ENCODE measurements around the gene RAPGEFL1.
"Not testable (repeated sequence)": the region's sequence is repeated elsewhere in the genome, so short reads cannot be mapped to it uniquely, and the experiment has no call there.

RAPGEFL1 gene

DNA sequence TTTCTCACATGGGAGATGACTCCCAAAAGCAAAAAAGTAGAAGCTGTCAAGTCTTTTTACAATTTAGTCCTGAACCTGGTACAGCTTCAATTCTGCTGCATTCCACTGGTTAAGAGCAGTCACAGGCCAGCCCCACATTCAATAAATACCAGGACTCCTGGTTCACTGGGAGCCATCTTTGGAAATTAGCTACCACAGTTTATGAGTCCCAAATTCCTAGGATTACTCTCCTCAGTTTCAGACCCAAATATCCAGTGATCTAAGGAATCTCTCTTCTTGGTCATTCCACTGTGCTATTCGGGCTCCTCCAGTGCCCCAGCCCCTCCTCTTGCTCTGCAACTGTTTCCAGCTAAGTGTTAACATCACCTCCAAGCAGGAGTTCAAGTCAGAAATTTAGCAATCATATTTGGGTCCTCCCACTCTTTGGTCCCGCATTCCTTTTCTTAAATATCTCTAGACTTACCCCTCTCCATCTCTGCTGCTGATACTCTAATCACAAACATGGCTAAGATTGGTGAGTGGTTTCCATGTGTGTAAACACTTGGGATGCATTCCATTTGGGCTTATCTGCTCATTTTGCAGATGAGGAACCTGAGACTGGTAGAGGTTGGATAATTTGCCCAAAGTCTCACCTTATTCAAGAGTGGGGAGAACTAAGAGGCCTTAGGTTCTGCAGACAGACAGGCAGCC, 32.3 kb downstream of the RAPGEFL1 start:
- peak; percentile 17 for DNase-seq (ENCODE audit: low read depth)

DNA sequence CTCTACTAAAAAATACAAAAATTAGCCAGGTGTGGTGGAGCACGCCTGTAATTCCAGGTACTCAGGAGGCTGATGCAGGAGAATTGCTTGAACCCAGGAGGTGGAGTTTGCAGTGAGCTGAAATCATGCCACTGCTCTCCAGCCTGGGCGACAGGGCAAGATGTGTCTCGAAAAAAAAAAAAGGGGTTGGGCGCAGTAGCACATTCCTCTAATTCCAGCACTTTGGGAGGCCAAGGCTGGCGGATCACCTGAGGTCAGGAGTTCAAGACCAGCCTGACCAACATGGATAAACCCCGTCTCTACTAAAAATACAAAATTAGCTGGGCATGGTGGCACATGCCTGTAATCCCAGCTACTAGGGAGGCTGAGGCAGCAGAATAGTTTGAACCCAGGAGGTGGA, 36.6 kb downstream of the RAPGEFL1 start:
- not testable (repeated sequence) for DNase-seq (ENCODE audit: low read depth)

DNA sequence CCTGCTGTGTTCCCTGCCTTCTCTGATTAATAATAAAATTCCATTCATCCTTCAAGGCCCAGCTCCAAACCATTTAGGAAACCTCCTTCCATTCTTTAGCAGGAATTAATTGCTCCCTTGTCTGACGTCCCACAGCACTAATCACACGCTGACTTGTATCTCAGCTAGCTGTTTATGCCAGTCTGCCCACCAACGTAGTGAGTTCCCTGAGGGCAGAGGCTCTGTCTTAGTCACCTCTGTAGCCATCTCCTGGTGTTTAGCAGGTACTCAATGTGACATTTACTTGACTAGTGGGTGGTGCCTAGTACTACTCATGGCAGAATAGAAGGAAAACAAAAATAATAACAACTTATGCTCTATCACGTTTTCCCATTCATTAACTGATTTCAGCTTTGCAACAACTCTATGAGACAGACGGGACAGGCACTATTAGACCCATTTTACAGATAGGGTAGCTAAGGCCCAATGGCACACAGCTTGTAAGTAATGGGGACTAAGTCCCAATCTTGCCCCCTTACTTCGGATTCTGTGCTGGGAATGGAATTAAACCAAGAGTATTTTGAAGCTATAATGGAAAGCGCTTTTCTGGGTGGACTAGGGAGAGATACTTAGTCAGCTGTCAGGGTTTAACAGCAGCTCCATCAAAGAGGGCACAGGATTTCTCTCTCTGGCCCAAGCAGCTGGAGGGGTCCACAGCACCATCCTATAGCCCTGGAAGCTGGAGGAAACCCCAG, 40.9 kb downstream of the RAPGEFL1 start:
- DNase-seq (ENCODE audit: low read depth): no peak

DNA sequence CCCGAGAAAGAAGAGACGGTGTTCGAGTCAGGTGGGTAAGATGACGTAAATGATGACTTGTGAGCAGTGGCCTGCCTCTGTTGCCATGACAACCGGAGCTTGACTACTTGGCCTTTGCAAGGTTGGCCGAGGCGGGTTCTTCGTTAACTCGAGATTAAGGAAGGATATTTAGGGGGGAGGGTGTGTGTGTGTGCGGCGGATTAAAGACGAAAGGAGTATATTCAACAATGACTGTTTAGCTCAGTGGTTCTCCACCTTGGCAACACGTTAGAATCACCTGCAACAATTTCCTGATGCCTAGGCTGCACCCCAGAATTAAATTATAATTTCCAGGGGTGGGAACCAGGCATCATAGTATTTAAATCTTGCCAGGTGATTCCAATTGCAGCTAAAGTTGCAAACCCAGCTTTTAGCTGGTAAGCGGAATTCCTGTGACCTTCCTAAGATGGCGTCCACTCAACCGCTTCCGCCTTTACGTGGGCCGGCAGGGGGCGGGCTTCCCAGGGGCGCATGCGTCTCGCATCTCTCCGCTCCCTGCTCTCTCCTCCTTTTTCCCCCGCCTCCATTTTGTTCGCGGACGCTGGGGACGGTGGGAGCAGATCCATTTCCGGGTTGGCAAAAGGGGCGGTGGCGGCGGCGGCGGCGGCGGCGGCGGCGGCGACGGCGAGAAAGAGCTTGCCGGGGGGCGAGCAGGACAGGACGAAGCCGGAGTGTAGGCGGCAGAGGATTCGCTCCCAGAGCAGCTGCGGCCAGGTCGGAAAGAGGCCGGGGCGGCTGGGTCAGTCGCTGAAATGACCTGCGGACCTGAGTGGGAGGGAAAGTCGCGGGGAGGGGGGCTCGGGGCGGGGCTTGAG, 41.7 kb downstream of the RAPGEFL1 start, which contains the start of gene WIPF2:
Gene WIPF2 (plus strand): TSS at position 565 of the 854 bp plus-strand sequence. CDS start 37,156 bp downstream, outside the sequence.
- DNase-seq (ENCODE audit: low read depth): peak; percentile 96

DNA sequence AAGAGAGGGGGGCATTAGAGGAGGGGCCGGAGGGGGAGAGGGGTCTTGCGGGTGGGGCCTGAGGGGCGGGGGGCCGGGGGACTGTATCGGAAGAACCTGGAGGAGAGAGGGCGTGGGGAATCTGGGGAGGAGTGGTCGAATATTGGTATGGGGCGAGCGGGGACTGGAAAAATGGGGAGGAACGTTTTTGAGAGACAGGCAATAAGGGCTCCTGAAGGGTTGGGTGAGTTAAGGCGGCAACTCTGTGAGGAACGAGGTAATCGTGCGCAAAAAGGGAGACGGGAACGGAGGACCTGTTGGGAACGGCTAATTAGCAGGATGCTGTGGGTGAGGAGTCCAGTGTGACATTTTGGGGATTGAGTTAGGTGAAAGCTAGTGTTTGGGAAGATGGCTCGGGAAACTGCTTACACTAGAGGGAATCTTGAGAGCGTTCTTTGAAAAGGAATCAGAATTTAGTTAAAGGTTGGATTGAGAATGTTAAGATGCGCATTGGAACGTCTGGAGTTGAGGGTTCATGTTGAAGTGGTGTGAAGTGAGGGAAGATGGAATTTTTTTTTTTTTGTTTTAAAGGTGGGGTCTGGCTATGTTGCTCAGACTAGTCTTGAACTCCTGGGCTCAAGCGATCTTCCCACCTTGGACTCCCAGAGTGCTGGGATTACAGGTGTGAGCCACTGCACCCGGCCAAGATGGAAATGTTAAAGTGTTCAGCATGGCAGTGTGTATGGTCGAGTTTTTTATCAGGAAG, 42.5 kb downstream of the RAPGEFL1 start:
- DNase-seq (ENCODE audit: low read depth): peak; percentile 45

DNA sequence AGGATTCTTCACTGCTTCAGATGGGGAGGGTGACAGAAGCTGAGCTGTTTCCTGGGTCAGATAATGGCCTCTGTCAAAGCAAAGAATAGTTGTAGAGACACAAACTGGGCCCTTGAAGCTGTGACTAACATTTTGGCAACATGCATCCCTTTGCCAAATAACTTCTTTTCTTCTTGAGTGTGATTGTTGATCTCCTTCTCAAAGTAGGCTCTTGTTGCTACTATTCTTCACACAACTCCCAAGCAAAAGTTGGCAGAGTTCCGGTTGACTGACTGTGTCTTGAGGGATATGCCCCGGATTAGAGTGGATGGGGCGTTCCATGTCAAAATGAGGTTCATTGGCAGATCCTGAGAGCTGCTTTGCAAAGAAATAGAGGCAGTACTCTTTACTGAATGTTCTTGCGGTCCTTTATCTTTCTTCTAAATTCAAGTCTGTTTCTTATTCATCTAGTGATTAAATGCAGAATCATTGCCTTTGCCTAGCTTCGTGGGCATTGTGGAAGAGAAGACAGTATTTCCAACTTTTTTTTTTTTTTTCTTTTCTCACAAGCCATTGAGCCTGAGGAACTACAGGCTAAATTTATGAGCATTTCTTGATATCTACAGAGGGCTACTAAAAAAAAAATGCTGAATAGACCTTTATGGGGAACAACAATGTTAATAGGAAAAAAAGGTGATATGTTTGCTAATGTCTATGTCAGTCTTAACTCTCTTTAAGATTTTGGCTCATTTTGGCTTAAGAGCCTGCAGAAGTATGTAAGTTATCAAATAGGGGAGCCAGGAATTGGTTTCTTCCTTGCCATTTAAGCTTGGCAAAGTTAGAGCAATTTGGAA, 47.7 kb downstream of the RAPGEFL1 start:
- DNase-seq (ENCODE audit: low read depth): peak; percentile 51

DNA sequence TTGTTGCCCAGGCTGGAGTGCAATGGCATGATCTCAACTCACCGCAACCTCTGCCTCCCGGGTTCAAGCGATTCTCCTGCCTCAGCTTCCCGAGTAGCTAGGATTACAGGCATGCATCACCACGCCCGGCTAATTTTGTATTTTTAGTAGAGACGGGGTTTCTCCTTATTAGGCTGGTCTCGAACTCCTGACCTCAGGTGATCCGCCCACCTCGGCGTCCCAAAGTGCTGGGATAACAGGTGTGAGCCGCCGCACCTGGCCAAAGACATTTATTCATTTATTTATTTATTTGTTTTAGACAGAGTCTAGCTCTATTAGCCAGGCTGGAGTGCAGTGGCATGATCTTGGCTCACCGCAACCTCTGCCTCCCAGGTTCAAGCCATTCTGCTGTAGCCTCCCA, 51.9 kb downstream of the RAPGEFL1 start:
- not testable (repeated sequence) for DNase-seq (ENCODE audit: low read depth)

DNA sequence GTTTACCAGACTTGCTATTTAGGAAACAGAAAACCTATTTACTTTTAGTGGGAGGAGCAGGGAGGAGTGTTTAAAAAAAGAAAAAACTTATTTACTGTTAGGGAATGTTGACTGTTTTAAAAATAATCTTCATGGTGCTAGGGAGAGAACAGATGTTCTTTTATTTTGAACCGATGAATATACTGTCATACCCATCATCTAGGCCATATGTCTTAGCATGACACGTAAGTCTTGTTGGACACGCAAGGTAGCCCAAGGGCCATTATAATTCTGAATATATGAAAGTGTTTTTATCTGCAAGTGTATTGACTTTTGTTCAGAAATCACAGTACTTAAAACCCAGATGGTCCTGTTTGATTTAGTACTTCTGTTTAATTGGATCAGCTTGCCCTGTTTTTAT, 53.4 kb downstream of the RAPGEFL1 start:
- DNase-seq (ENCODE audit: low read depth): no peak

DNA sequence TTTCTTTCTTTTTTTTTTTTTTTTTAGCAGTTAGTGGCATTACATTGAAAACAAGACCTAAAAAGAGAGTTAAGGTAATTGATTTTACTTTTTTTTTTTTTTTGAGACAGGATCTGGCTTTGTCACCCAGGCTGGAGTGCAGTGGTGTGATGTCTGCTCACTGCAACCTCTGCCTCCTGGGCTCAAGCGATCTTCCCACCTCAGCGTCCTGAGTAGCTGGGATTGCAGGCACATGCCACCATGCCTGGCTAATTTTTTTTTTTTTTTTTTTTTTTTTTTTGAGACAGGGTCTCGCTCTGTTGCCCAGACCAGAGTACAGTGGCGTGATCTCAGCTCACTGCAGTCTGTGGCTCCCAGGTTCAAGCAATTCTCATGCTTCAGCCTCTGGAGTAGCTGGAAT, 54.7 kb downstream of the RAPGEFL1 start:
- not testable (repeated sequence) for DNase-seq (ENCODE audit: low read depth)

DNA sequence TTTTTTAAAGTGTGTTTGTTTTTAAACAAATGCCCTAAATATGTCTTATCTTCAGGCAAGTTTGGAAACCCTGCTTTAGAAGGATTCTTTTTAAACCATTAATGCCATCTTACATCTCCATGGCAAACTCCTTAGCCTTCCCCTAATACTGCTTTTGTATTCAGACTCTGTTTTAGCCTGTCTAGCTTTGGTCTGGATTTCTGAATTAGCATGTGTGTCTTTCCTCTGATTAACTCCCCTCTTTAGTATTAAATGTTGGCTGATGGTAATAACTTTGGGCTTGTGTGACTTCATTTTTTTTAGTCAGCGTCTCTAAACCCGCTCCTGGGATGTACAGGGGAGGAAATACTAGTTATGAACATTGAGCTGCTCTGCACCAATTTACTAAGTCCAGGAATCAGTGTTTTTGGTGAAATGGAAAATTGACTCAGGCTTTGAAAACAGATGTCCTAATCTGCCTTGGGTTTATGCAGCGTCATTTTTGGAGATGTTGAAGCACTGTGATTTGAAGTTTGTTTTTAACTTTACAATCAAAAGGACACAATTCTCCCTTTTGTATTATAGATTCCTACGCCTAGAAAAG, 64.1 kb downstream of the RAPGEFL1 start:
- no peak for DNase-seq (ENCODE audit: low read depth)

DNA sequence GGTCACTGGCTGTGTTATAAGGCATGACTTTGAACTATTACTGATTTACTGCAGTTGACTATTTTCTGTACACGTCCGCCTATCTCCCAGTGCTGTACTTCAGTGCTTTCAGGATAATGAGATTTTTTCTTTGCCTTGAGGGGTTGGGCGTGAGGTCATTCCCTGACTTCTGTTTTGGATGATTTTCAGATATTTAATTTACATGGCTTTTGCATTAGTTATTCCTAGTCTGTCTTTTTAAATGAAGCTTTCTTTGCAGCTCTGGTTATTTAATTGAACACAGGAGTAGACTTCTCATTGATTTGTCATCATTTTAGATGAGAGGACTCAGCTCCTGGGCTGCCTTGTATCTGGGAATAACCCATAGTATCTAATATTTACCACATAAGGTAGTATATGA, 65.5 kb downstream of the RAPGEFL1 start:
- DNase-seq (ENCODE audit: low read depth): no peak

DNA sequence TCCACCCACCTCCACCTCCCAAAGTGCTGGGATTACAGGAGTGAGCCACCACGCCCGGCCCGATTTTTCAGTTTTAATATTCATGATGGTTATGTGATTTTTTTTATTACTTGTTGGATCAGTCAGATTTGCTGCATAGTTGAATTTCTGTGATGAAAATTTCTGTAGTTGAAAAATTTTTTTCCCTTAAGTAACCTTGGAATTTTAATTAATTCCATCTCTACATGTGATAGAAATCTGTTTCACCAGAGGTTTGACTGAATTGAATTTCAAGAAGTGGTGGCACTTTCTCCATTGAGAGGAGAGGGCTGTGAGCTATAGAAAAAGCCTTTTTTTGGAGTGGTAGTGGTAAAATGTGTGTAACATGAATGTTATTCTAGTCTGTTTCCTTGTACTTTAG, 66.5 kb downstream of the RAPGEFL1 start:
- no peak for DNase-seq (ENCODE audit: low read depth)

DNA sequence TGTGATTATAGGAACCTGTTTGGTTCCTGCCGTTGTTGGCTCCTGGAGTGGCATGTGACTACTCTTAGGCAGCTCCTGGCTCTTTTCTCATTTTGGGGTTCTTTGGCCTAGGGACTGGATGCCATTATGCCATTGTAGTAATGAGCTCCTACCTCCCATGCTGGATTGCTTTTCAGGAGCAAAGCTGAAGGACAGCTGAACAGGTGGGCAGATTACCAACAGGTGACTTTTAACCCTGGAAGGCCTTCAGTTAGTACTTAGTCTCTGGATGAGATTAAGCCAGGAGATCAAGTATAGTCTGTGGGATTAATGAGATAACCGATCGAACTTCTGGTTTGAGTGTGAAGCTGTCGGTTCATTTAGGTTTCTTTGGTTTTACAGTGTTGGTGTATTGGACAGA, 67.0 kb downstream of the RAPGEFL1 start:
- DNase-seq (ENCODE audit: low read depth): no peak
